HCT116 (cell line): ENCODE measurements around the gene KCMF1. TPM values are rescaled to one million over a fixed set of nuclear protein-coding genes. Genes with fewer than 3 reads are reported as not detected.

Experiments used
- ATAC-seq: fragments of 200-7000 bp; cut with Tn5 transposase; 2 replicates; pipeline ENCODE4 v1.9.1; 2020; ENCODE audit warnings: mild to moderate bottlenecking, moderate library complexity
- BruUV-seq: library from RNA; stranded (reverse); fragments of 400-500 nt; replicated peaks from 2 replicates; lab custom pipeline; 2021; lab: Mats Ljungman, UMichigan
- CTCF ChIA-PET: fragments of 300-600 bp; sonication (Branson Sonifier 250); formaldehyde crosslinking; loops from one replicate; lab custom pipeline; 2021; ENCODE audit warnings: antibody characterized with exemption; lab: Charles Lee
- POLR2A ChIA-PET: fragments of 300-600, 350-600 bp; sonication (Branson Sonifier 250); formaldehyde crosslinking; loops from one replicate; lab custom pipeline; 2021; ENCODE audit warnings: antibody characterized with exemption; lab: Charles Lee
- RAD21 ChIA-PET, 2 experiments: fragments of 300-600 bp; sonication (Branson Sonifier 250); formaldehyde crosslinking; loops; one replicate each; lab custom pipeline; 2023; ENCODE audit warnings: low total read pairs in 2 of 2; ENCODE audit not compliant: uncharacterized antibody in 2 of 2, unreplicated experiment in 2 of 2, low non-redundant PET in 1 of 2; lab: Charles Lee
- DNase-seq: peaks from one replicate; pipeline ENCODE4 v3.0.0-alpha.2; 2010; ENCODE audit warnings: low read depth, low spot score
- H2AFZ ChIP-seq: fragments of 200-600 bp; shearing (Covaris generic), sonication (generic); 2 replicates; pipeline ENCODE4 v1.6.1; 2017; ENCODE audit warnings: low read depth, mixed run types, mixed read lengths, antibody characterized with exemption, low read length; ENCODE audit not compliant: poor library complexity, severe bottlenecking
- H3K27ac ChIP-seq: 2 replicates; pipeline ENCODE4 v1.5.1; 2012; ENCODE audit warnings: low read depth, low read length
- H3K27me3 ChIP-seq: fragments of 200-600 bp; sonication (generic); 2 replicates; pipeline ENCODE4 v1.6.1; 2016; ENCODE audit warnings: mixed run types, low read length, mixed read lengths; ENCODE audit not compliant: insufficient read depth
- H3K36me3 ChIP-seq, 2 experiments: fragments of 200-500 bp in 1 of 2; fragments of 200-600 bp in 1 of 2; sonication (Bioruptor generic) in 1 of 2; sonication (generic) in 1 of 2; 2 replicates each; pipeline versions ENCODE4 v1.5.1 to v1.6.1; 2014 to 2016; ENCODE audit warnings: low read length in 2 of 2, inconsistent platforms in 1 of 2, mixed read lengths in 1 of 2, mixed run types in 1 of 2; ENCODE audit not compliant: insufficient read depth in 2 of 2, control insufficient read depth in 1 of 2
- H3K4me1 ChIP-seq, 2 experiments: fragments of 200-600 bp in 1 of 2; sonication (generic) in 1 of 2; 2 replicates each; pipeline versions ENCODE4 v1.5.1 to v1.6.1; 2012 to 2017; ENCODE audit warnings: low read length in 2 of 2, inconsistent platforms in 1 of 2, mild to moderate bottlenecking in 1 of 2, mixed read lengths in 1 of 2, mixed run types in 1 of 2, moderate library complexity in 1 of 2; ENCODE audit not compliant: insufficient read depth in 2 of 2, control insufficient read depth in 1 of 2
- H3K4me2 ChIP-seq: fragments of 200-600 bp; sonication (generic); 2 replicates; pipeline ENCODE4 v1.6.1; 2017; ENCODE audit warnings: mixed run types, low read length, mixed read lengths
- H3K4me3 ChIP-seq, 2 experiments: fragments of 200-600 bp in 1 of 2; sonication (generic) in 1 of 2; replicated peaks in 1 of 2; 2 replicates each; pipeline ENCODE4 v1.5.1; 2011 to 2016; ENCODE audit warnings: low read length in 2 of 2, control low read depth in 1 of 2, low read depth in 1 of 2, mild to moderate bottlenecking in 1 of 2, mixed read lengths in 1 of 2, mixed run types in 1 of 2
- H3K79me2 ChIP-seq: fragments of 200-600 bp; sonication (generic); 2 replicates; pipeline ENCODE4 v1.6.1; 2017; ENCODE audit warnings: mild to moderate bottlenecking, mixed run types, low read length, moderate library complexity, mixed read lengths; ENCODE audit not compliant: insufficient read depth
- H3K9ac ChIP-seq: fragments of 200-600 bp; sonication (generic); 2 replicates; pipeline ENCODE4 v1.6.1; 2016; ENCODE audit warnings: low read length, mixed read lengths
- H3K9me2 ChIP-seq: fragments of 200-600 bp; sonication (generic), shearing (Covaris generic); 2 replicates; pipeline ENCODE4 v1.6.1; 2017; ENCODE audit warnings: mixed run types, mild to moderate bottlenecking, moderate library complexity; ENCODE audit not compliant: insufficient read depth
- H3K9me3 ChIP-seq, 2 experiments: fragments of 200-500 bp in 1 of 2; fragments of 200-600 bp in 1 of 2; sonication (Bioruptor generic) in 1 of 2; sonication (generic) in 1 of 2; 2 replicates each; pipeline ENCODE4 v1.6.1; 2014 to 2017; ENCODE audit warnings: low read length in 2 of 2, mixed read lengths in 2 of 2, inconsistent platforms in 1 of 2, low read depth in 1 of 2, mild to moderate bottlenecking in 1 of 2, mixed run types in 1 of 2, moderate library complexity in 1 of 2; ENCODE audit not compliant: control insufficient read depth in 1 of 2, insufficient read depth in 1 of 2
- H4K20me1 ChIP-seq: fragments of 200-600 bp; sonication (generic), shearing (Covaris generic); 2 replicates; pipeline ENCODE4 v1.6.1; 2017; ENCODE audit warnings: mixed run types, mild to moderate bottlenecking, moderate library complexity; ENCODE audit not compliant: insufficient read depth
- CEBPB ChIP-seq: IDR thresholded peaks from 2 replicates; pipeline ENCODE4 v1.6.1; 2012; ENCODE audit warnings: low read depth
- POLR2A ChIP-seq: IDR thresholded peaks from 2 replicates; pipeline ENCODE4 v1.7.0; 2011; ENCODE audit warnings: borderline replicate concordance; ENCODE audit not compliant: insufficient read depth, insufficient read length; ENCODE audit errors: extremely low read depth
- SIN3A ChIP-seq: IDR thresholded peaks from 2 replicates; pipeline ENCODE4 v1.6.1; 2012; ENCODE audit warnings: low read depth
- SP1 ChIP-seq: IDR thresholded peaks from 2 replicates; pipeline ENCODE4 v1.6.1; 2012; ENCODE audit warnings: low read depth
- YY1 ChIP-seq: IDR thresholded peaks from 2 replicates; pipeline ENCODE4 v1.6.1; 2011; ENCODE audit warnings: low read length, low read depth, moderate library complexity, mild to moderate bottlenecking; ENCODE audit not compliant: insufficient replicate concordance; ENCODE audit errors: extremely low read depth
- ZFX ChIP-seq: fragments of 450-650 bp; IDR thresholded peaks from 2 replicates; pipeline ENCODE4 v1.6.1; 2017
- intact Hi-C: fragments of 100-400 bp; cut with micrococcal nuclease; formaldehyde crosslinking; loops from 2 replicates; pipeline ENCODE4 v1.10.0; 2022
- total RNA-seq: library from RNA; stranded (reverse); gene quantifications from one replicate; pipeline ENCODE4 v1.2.1, GENCODE V29; 2021; ENCODE audit not compliant: unreplicated experiment
- TF ChIP-seq, protein P1 (sequence below): IDR thresholded peaks from 2 replicates; pipeline ENCODE4 v1.6.1; 2012; ENCODE audit warnings: low read depth

KCMF1 gene
- total RNA-seq, 1 experiment from 2014 or later: 119 TPM

- ChIA-PET RAD21 (no interaction called here), CTCF (no interaction called here), POLR2A (interaction anchor here (1.2 kb wide), 1 partner anchor 16 kb away, joined by 3 read pairs; no protein-coding TSS in a partner anchor)
- H3K9ac ChIP-seq: no peak overlapping the region
- no peak overlapping the region for H3K4me2 ChIP-seq
- no peak overlapping the region for H3K27ac ChIP-seq
- intact Hi-C loops: no loop called here
- H3K4me1 ChIP-seq: peaks cover 25 to 66% of the 10 kb centered on the region in 2 experiments
- H3K9me3 ChIP-seq: no peaks in the 10 kb centered on the region
- DNase-seq (no peak), ATAC-seq (no peak)
- H3K79me2 ChIP-seq: peaks cover 13% of the 10 kb centered on the region
- TF ChIP-seq YY1 (no peak), SIN3A (0 out of 2 replicates have a peak, but pooled peaks have one; percentile 18), CEBPB (0 out of 2 replicates have a peak, but pooled peaks have one; percentile 18), ZFX (no peak), SP1 (no peak), POLR2A (peak; percentile 23)
- TF ChIP-seq, protein P1, sequence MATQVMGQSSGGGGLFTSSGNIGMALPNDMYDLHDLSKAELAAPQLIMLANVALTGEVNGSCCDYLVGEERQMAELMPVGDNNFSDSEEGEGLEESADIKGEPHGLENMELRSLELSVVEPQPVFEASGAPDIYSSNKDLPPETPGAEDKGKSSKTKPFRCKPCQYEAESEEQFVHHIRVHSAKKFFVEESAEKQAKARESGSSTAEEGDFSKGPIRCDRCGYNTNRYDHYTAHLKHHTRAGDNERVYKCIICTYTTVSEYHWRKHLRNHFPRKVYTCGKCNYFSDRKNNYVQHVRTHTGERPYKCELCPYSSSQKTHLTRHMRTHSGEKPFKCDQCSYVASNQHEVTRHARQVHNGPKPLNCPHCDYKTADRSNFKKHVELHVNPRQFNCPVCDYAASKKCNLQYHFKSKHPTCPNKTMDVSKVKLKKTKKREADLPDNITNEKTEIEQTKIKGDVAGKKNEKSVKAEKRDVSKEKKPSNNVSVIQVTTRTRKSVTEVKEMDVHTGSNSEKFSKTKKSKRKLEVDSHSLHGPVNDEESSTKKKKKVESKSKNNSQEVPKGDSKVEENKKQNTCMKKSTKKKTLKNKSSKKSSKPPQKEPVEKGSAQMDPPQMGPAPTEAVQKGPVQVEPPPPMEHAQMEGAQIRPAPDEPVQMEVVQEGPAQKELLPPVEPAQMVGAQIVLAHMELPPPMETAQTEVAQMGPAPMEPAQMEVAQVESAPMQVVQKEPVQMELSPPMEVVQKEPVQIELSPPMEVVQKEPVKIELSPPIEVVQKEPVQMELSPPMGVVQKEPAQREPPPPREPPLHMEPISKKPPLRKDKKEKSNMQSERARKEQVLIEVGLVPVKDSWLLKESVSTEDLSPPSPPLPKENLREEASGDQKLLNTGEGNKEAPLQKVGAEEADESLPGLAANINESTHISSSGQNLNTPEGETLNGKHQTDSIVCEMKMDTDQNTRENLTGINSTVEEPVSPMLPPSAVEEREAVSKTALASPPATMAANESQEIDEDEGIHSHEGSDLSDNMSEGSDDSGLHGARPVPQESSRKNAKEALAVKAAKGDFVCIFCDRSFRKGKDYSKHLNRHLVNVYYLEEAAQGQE: no peak
- no peak overlapping the region for H3K4me3 ChIP-seq
- no peaks in the 10 kb centered on the region for H3K9me2 ChIP-seq
- no peaks in the 10 kb centered on the region for H3K27me3 ChIP-seq
- H4K20me1 ChIP-seq: no peaks in the 10 kb centered on the region
- H3K36me3 ChIP-seq: no peaks in the 10 kb centered on the region
- H2AFZ ChIP-seq: no peak overlapping the region
- BruUV-seq: no TSS peak
These were observed 8.0 kb upstream of the KCMF1 start for GRCh38 chr2:84962917-84963316.
